ENCODE measurements around the gene PCED1B. TPM values are rescaled to one million over a fixed set of nuclear protein-coding genes. Genes with fewer than 3 reads are reported as not detected.

Gene PCED1B
- total RNA-seq, 1 donor from 2014 or later: 55.9 TPM

- intact Hi-C loops (cut with micrococcal nuclease): no loop called here
These were observed 122.8 kb downstream of the PCED1B start for GRCh38 chr12:47202176-47202575.

- intact Hi-C loops (cut with micrococcal nuclease): loop anchor here (5.0 kb wide), 1 partner anchor 482 kb away; no protein-coding TSS in a partner anchor
These were observed 126.4 kb downstream of the PCED1B start for GRCh38 chr12:47205532-47206449.

GRCh38 chr12:47206450-47207339 is 127.3 kb downstream of the PCED1B start:
- intact Hi-C loops (cut with micrococcal nuclease): loop anchor here (1.0 to 5.0 kb wide), 5 partner anchors 9 to 481 kb away; no protein-coding TSS in a partner anchor

GRCh38 chr12:47207340-47207717 is 127.9 kb downstream of the PCED1B start:
- intact Hi-C loops (cut with micrococcal nuclease): loop anchor here (1.0 to 5.0 kb wide), 5 partner anchors 8 to 480 kb away; no protein-coding TSS in a partner anchor

- intact Hi-C loops (cut with micrococcal nuclease): loop anchor here (1.0 to 5.0 kb wide), 5 partner anchors 7 to 479 kb away; no protein-coding TSS in a partner anchor
These were observed 128.4 kb downstream of the PCED1B start for GRCh38 chr12:47207829-47208248.

GRCh38 chr12:47209014-47209413 is 129.6 kb downstream of the PCED1B start:
- intact Hi-C loops (cut with micrococcal nuclease): loop anchor here (5.0 kb wide), 1 partner anchor 478 kb away; no protein-coding TSS in a partner anchor

- intact Hi-C loops (cut with micrococcal nuclease): loop anchor here (5.0 to 10.0 kb wide), 3 partner anchors 674 to 756 kb away; no protein-coding TSS in a partner anchor
These were observed 131.4 kb downstream of the PCED1B start for GRCh38 chr12:47210776-47211175.

GRCh38 chr12:47212701-47213039 is 133.2 kb downstream of the PCED1B start:
- intact Hi-C loops (cut with micrococcal nuclease): loop anchor here (2.0 to 10.0 kb wide), 4 partner anchors 596 to 758 kb away; no protein-coding TSS in a partner anchor

- intact Hi-C loops (cut with micrococcal nuclease): loop anchor here (2.0 to 10.0 kb wide), 4 partner anchors 595 to 759 kb away; no protein-coding TSS in a partner anchor
These were observed 134.0 kb downstream of the PCED1B start for GRCh38 chr12:47213396-47213795.

GRCh38 chr12:47214001-47214619 is 134.7 kb downstream of the PCED1B start:
- intact Hi-C loops (cut with micrococcal nuclease): loop anchor here (1.0 to 10.0 kb wide), 4 partner anchors 21 to 759 kb away; no protein-coding TSS in a partner anchor

- intact Hi-C loops (cut with micrococcal nuclease): loop anchor here (1.0 to 10.0 kb wide), 8 partner anchors 7 to 1487 kb away; partner anchors contain the start of gene ARID2
These were observed 135.3 kb downstream of the PCED1B start for GRCh38 chr12:47214771-47215170.

- intact Hi-C loops (cut with micrococcal nuclease): loop anchor here (1.0 to 10.0 kb wide), 12 partner anchors 91 to 1500 kb away; partner anchors contain the start of genes ARID2, CCNT1, SCAF11 and SLC38A2
These were observed 136.8 kb downstream of the PCED1B start for GRCh38 chr12:47216150-47216677.

- intact Hi-C loops (cut with micrococcal nuclease): loop anchor here (1.0 to 10.0 kb wide), 6 partner anchors 185 to 1490 kb away; partner anchors contain the start of genes ARID2 and SLC38A2
These were observed 138.1 kb downstream of the PCED1B start for GRCh38 chr12:47217595-47217869.

GRCh38 chr12:47218191-47218654 is 138.8 kb downstream of the PCED1B start:
- intact Hi-C loops (cut with micrococcal nuclease): loop anchor here (1.0 to 10.0 kb wide), 5 partner anchors 58 to 1491 kb away; partner anchors contain the start of genes ARID2 and RPAP3

GRCh38 chr12:47219243-47219642 is 139.8 kb downstream of the PCED1B start:
- intact Hi-C loops (cut with micrococcal nuclease): loop anchor here (5.0 to 10.0 kb wide), 3 partner anchors 666 to 1492 kb away; partner anchors contain the start of gene ARID2

- intact Hi-C loops (cut with micrococcal nuclease): no loop called here
These were observed 142.0 kb downstream of the PCED1B start for GRCh38 chr12:47221256-47222023.

- intact Hi-C loops (cut with micrococcal nuclease): no loop called here
These were observed 143.2 kb downstream of the PCED1B start for GRCh38 chr12:47222520-47223030.

GRCh38 chr12:47223031-47223847 is 143.8 kb downstream of the PCED1B start:
- intact Hi-C loops (cut with micrococcal nuclease): no loop called here

Data from T-helper 1 cell treated with Interleukin-12 subunit alpha and Interleukin-12 subunit beta and Interleukin-4 antibody, amounts not matched to agents 30 ng/mL and 1 ng/mL, for 36 hours (primary cell).